HepG2 (cell line): ENCODE measurements around the gene LRRC15. TPM values are rescaled to one million over a fixed set of nuclear protein-coding genes. Genes with fewer than 3 reads are reported as not detected.

Source experiments
- ARNTL ChIP-seq: sonication (generic); formaldehyde crosslinking; IDR thresholded peaks from 2 replicates; pipeline ENCODE4 v1.4.0; 2020; ENCODE audit warnings: mild to moderate bottlenecking, missing genetic modification reagents
- ATF7 ChIP-seq, 2 experiments: fragments of 450-650 bp in 1 of 2; sonication (generic) in 1 of 2; formaldehyde crosslinking in 1 of 2; IDR thresholded peaks; 2 replicates each; pipeline versions ENCODE4 v1.4.0 to v1.6.1; 2016 to 2020; ENCODE audit warnings: antibody characterized with exemption in 1 of 2, mild to moderate bottlenecking in 1 of 2, missing genetic modification reagents in 1 of 2
- ATF7-NPFF ChIP-seq: sonication (generic); formaldehyde crosslinking; IDR thresholded peaks from 2 replicates; pipeline ENCODE4 v1.8.1; 2023; ENCODE audit warnings: mild to moderate bottlenecking, low read depth, missing genetic modification reagents, moderate library complexity
- CHCHD3 ChIP-seq: sonication (generic); formaldehyde crosslinking; IDR thresholded peaks from 2 replicates; pipeline ENCODE4 v1.8.0; 2022; ENCODE audit warnings: mild to moderate bottlenecking, missing genetic modification reagents, moderate library complexity
- CHD4 ChIP-seq: fragments of 200-600 bp; sonication (generic); IDR thresholded peaks from 2 replicates; pipeline ENCODE4 v1.7.0; 2017; ENCODE audit warnings: mild to moderate bottlenecking, low read length, borderline replicate concordance
- CREM ChIP-seq, 2 experiments: sonication (generic) in 1 of 2; formaldehyde crosslinking in 1 of 2; IDR thresholded peaks; 2 replicates each; pipeline versions ENCODE4 v1.4.0 to v1.6.1; 2016 to 2020; ENCODE audit warnings: antibody characterized with exemption in 1 of 2, mild to moderate bottlenecking in 1 of 2, missing genetic modification reagents in 1 of 2
- DBP ChIP-seq: sonication (generic); formaldehyde crosslinking; IDR thresholded peaks from 2 replicates; pipeline ENCODE4 v1.4.0; 2020; ENCODE audit warnings: missing genetic modification reagents; ENCODE audit errors: not compliant biosample characterization
- FOXA3 ChIP-seq: IDR thresholded peaks from 2 replicates; pipeline ENCODE4 v1.6.1; 2016; ENCODE audit warnings: missing genetic modification reagents, missing compliant biosample characterization
- HMG20A ChIP-seq: IDR thresholded peaks from 2 replicates; pipeline ENCODE4 v1.6.1; 2016; ENCODE audit warnings: borderline replicate concordance
- HNF1B ChIP-seq: sonication (generic); formaldehyde crosslinking; IDR thresholded peaks from 2 replicates; pipeline ENCODE4 v1.5.1; 2020; ENCODE audit warnings: mild to moderate bottlenecking, moderate library complexity, missing genetic modification reagents
- KDM2A ChIP-seq: sonication (generic); formaldehyde crosslinking; IDR thresholded peaks from 2 replicates; pipeline ENCODE4 v1.4.0; 2020; ENCODE audit warnings: low read depth, missing genetic modification reagents, borderline replicate concordance
- NFRKB ChIP-seq: fragments of 450-650 bp; IDR thresholded peaks from 2 replicates; pipeline ENCODE4 v1.6.1; 2017
- PHF5A ChIP-seq: IDR thresholded peaks from one replicate; pipeline ENCODE4 v1.6.1; 2018; ENCODE audit warnings: low read depth, missing genetic modification reagents; ENCODE audit not compliant: unreplicated experiment
- SMAD9 ChIP-seq: sonication (generic); formaldehyde crosslinking; IDR thresholded peaks from 2 replicates; pipeline ENCODE4 v1.5.1; 2020; ENCODE audit warnings: mild to moderate bottlenecking, missing genetic modification reagents
- SOX6 ChIP-seq, 2 experiments: fragments of 450-650 bp in 1 of 2; sonication (generic) in 1 of 2; formaldehyde crosslinking in 1 of 2; IDR thresholded peaks; 2 replicates each; pipeline versions ENCODE4 v1.4.0 to v1.6.1; 2017 to 2020; ENCODE audit warnings: antibody characterized with exemption in 1 of 2, mild to moderate bottlenecking in 1 of 2, missing genetic modification reagents in 1 of 2
- TFDP2 ChIP-seq: sonication (generic); formaldehyde crosslinking; IDR thresholded peaks from 2 replicates; pipeline ENCODE4 v1.4.0; 2020; ENCODE audit warnings: missing genetic modification reagents
- ZC3H4 ChIP-seq: sonication (generic); formaldehyde crosslinking; IDR thresholded peaks from 2 replicates; pipeline ENCODE4 v1.4.0; 2020; ENCODE audit warnings: missing genetic modification reagents, borderline replicate concordance
- ZFP90 ChIP-seq: sonication (generic); formaldehyde crosslinking; IDR thresholded peaks from 2 replicates; pipeline ENCODE4 v1.8.0; 2022; ENCODE audit warnings: missing genetic modification reagents, mild to moderate bottlenecking, inconsistent platforms, borderline replicate concordance
- ZFP91 ChIP-seq: sonication (generic); formaldehyde crosslinking; IDR thresholded peaks from 2 replicates; pipeline ENCODE4 v1.9.0; 2022; ENCODE audit warnings: missing genetic modification reagents, mild to moderate bottlenecking, borderline replicate concordance
- ZNF235 ChIP-seq: sonication (generic); formaldehyde crosslinking; IDR thresholded peaks from 2 replicates; pipeline ENCODE4 v1.8.1; 2023; ENCODE audit warnings: mild to moderate bottlenecking, missing genetic modification reagents, borderline replicate concordance
- ZNF296 ChIP-seq: sonication (generic); formaldehyde crosslinking; conservative IDR thresholded peaks from 2 replicates; pipeline ENCODE4 v1.5.0; 2020; ENCODE audit warnings: mild to moderate bottlenecking, missing genetic modification reagents
- ZNF660 ChIP-seq: sonication (generic); formaldehyde crosslinking; IDR thresholded peaks from 2 replicates; pipeline ENCODE4 v1.5.1; 2020; ENCODE audit warnings: mild to moderate bottlenecking, low read depth, missing genetic modification reagents, borderline replicate concordance
- polyA plus RNA-seq, 8 experiments: library from polyadenylated mRNA; depleted of rRNA in 3 of 8; stranded (reverse) in 7 of 8; unstranded in 1 of 8; fragments of >200 nt; fragmentation: Illumina TruSeq in 4 of 8; extraction: Trizol in 4 of 8; gene quantifications; 2 replicates each; pipeline versions ENCODE4 v1.2.1 to v1.2.3, GENCODE V29; 2011 to 2016; ENCODE audit warnings: low read depth in 4 of 8, missing spikeins in 1 of 8, mixed read lengths in 1 of 8; ENCODE audit not compliant: insufficient read depth in 1 of 8
- total RNA-seq, 5 experiments: library from RNA; depleted of rRNA; stranded (reverse); fragments of >200 nt; fragmentation: Illumina TruSeq; extraction: Trizol; gene quantifications; 2 replicates each; pipeline ENCODE4 v1.2.3, GENCODE V29; 2016; ENCODE audit warnings: low read depth in 1 of 5

LRRC15 gene
- total and polyA plus RNA-seq, 2 of the 13 experiments (the other 11 are each of a cell fraction or from before 2014, with no cell fraction given), result not detected

- TF ChIP-seq CHD4 (no peak), FOXA3 (no peak), PHF5A (CRISPR knock-in tag) (no peak), ZNF660 (CRISPR knock-in tag) (no peak), ATF7-NPFF (CRISPR knock-in tag) (peak; percentile 76), HNF1B (no peak), DBP (no peak), SOX6 (IDR thresholded peaks at IDR 0.05) (no peak), SOX6 (CRISPR knock-in tag; IDR thresholded peaks at IDR 0.05) (peak; percentile 55), ZFP90 (CRISPR knock-in tag) (peak; percentile 53; the same call in 1 of the 2 replicates), ZC3H4 (CRISPR knock-in tag) (no peak), KDM2A (CRISPR knock-in tag) (peak; percentile 79; the same call in 1 of the 2 replicates), CREM (IDR thresholded peaks at IDR 0.05) (no peak), CREM (CRISPR knock-in tag; IDR thresholded peaks at IDR 0.05) (no peak), ZFP91 (CRISPR knock-in tag) (peak; percentile 86; the same call in 1 of the 2 replicates), ZNF235 (CRISPR knock-in tag) (peak; percentile 69; the same call in 1 of the 2 replicates), ZNF296 (CRISPR knock-in tag) (no peak), NFRKB (no peak), ATF7 (IDR thresholded peaks at IDR 0.05) (no peak), ATF7 (CRISPR knock-in tag; IDR thresholded peaks at IDR 0.05) (no peak), TFDP2 (peak; percentile 39; the same call in 1 of the 2 replicates), SMAD9 (CRISPR knock-in tag) (no peak), HMG20A (CRISPR knock-in tag) (no peak), CHCHD3 (CRISPR knock-in tag) (no peak), ARNTL (CRISPR knock-in tag) (no peak)
Measured at GRCh38 chr3:194315088-194315964, 54.2 kb downstream of the LRRC15 start (continued).
